HG03469 (cell line): ENCODE results near the gene CLRN1.

Experiments
- ATAC-seq: cut with Tn5 transposase; IDR thresholded peaks from one replicate; pipeline ENCODE4 v1.9.1; 2021; ENCODE audit warnings: mild to moderate bottlenecking, moderate library complexity, moderate number of reproducible peaks; ENCODE audit not compliant: unreplicated experiment

CLRN1 gene

GRCh38 chr3:150878290-150878689 is 94.2 kb downstream of the CLRN1 start:
- ATAC-seq: no peak

- ATAC-seq: no peak
These were observed 95.2 kb downstream of the CLRN1 start for GRCh38 chr3:150877303-150877702.

- ATAC-seq: no peak
These were observed 95.8 kb downstream of the CLRN1 start for GRCh38 chr3:150876611-150877265.
